ENCODE data around the gene PTPRZ1.

Gene PTPRZ1

GRCh38 chr7:122070834-122071233 is 197.9 kb downstream of the PTPRZ1 start:
- FAIRE-seq, result no peak
- TF ChIP-seq POLR2AphosphoS5 (IDR thresholded peaks at IDR 0.05; ENCODE audit: low read depth, low read length) (no peak), PAX5 (IDR thresholded peaks at IDR 0.05; ENCODE audit: insufficient read depth, low read length, severe bottlenecking) (no peak), POU2F2 (IDR thresholded peaks at IDR 0.05; ENCODE audit: low read depth, low read length) (no peak), TAF1 (IDR thresholded peaks at IDR 0.05; ENCODE audit: low read depth, low read length) (no peak), SPI1 (IDR thresholded peaks at IDR 0.05; ENCODE audit: low read depth, low read length) (no peak)
- DNase-seq (ENCODE audit: insufficient read length, low spot score), result no peak

- no peak for FAIRE-seq
- TF ChIP-seq POLR2AphosphoS5 (IDR thresholded peaks at IDR 0.05; ENCODE audit: low read depth, low read length) (no peak), SPI1 (IDR thresholded peaks at IDR 0.05; ENCODE audit: low read depth, low read length) (no peak), PAX5 (IDR thresholded peaks at IDR 0.05; ENCODE audit: insufficient read depth, low read length, severe bottlenecking) (no peak), TAF1 (IDR thresholded peaks at IDR 0.05; ENCODE audit: low read depth, low read length) (no peak), POLR2A (IDR thresholded peaks at IDR 0.05; ENCODE audit: low read depth, low read length) (no peak), POU2F2 (IDR thresholded peaks at IDR 0.05; ENCODE audit: low read depth, low read length) (no peak)
Observed at GRCh38 chr7:122072272-122072671, 199.3 kb downstream of the PTPRZ1 start.

GRCh38 chr7:122072924-122073599 is 200.1 kb downstream of the PTPRZ1 start:
- TF ChIP-seq TAF1 (IDR thresholded peaks at IDR 0.05; ENCODE audit: low read depth, low read length) (no peak), POLR2A (IDR thresholded peaks at IDR 0.05; ENCODE audit: low read depth, low read length) (no peak), POLR2AphosphoS5 (IDR thresholded peaks at IDR 0.05; ENCODE audit: low read depth, low read length) (no peak), POU2F2 (IDR thresholded peaks at IDR 0.05; ENCODE audit: low read depth, low read length) (no peak), SPI1 (IDR thresholded peaks at IDR 0.05; ENCODE audit: low read depth, low read length) (no peak), PAX5 (IDR thresholded peaks at IDR 0.05; ENCODE audit: insufficient read depth, low read length, severe bottlenecking) (no peak)
- DNase-seq (ENCODE audit: insufficient read length, low spot score) (no peak), FAIRE-seq (no peak)

More at GRCh38 chr7:122072272-122072671, 199.3 kb downstream of the PTPRZ1 start:
- DNase-seq (ENCODE audit: insufficient read length, low spot score), result no peak

- FAIRE-seq, result no peak
Observed at GRCh38 chr7:122073635-122074034, 200.7 kb downstream of the PTPRZ1 start.

GRCh38 chr7:122082160-122082559 is 209.2 kb downstream of the PTPRZ1 start:
- FAIRE-seq (no peak), DNase-seq (ENCODE audit: insufficient read length, low spot score) (no peak)
- TF ChIP-seq POLR2AphosphoS5 (IDR thresholded peaks at IDR 0.05; ENCODE audit: low read depth, low read length) (no peak), POU2F2 (IDR thresholded peaks at IDR 0.05; ENCODE audit: low read depth, low read length) (no peak), TAF1 (IDR thresholded peaks at IDR 0.05; ENCODE audit: low read depth, low read length) (no peak), PAX5 (IDR thresholded peaks at IDR 0.05; ENCODE audit: insufficient read depth, low read length, severe bottlenecking) (no peak), POLR2A (IDR thresholded peaks at IDR 0.05; ENCODE audit: low read depth, low read length) (no peak), SPI1 (IDR thresholded peaks at IDR 0.05; ENCODE audit: low read depth, low read length) (no peak)

More at GRCh38 chr7:122073635-122074034, 200.7 kb downstream of the PTPRZ1 start:
- TF ChIP-seq TAF1 (IDR thresholded peaks at IDR 0.05; ENCODE audit: low read depth, low read length), result no peak
- no peak for TF ChIP-seq SPI1 (IDR thresholded peaks at IDR 0.05; ENCODE audit: low read depth, low read length)
- TF ChIP-seq POU2F2 (IDR thresholded peaks at IDR 0.05; ENCODE audit: low read depth, low read length), result no peak
- TF ChIP-seq POLR2A (IDR thresholded peaks at IDR 0.05; ENCODE audit: low read depth, low read length), result no peak
- TF ChIP-seq POLR2AphosphoS5 (IDR thresholded peaks at IDR 0.05; ENCODE audit: low read depth, low read length), result no peak
- no peak for TF ChIP-seq PAX5 (IDR thresholded peaks at IDR 0.05; ENCODE audit: insufficient read depth, low read length, severe bottlenecking)
- DNase-seq (ENCODE audit: insufficient read length, low spot score), result no peak

GRCh38 chr7:122082670-122083069 is 209.7 kb downstream of the PTPRZ1 start:
- no peak for TF ChIP-seq POLR2AphosphoS5 (IDR thresholded peaks at IDR 0.05; ENCODE audit: low read depth, low read length)
- no peak for TF ChIP-seq PAX5 (IDR thresholded peaks at IDR 0.05; ENCODE audit: insufficient read depth, low read length, severe bottlenecking)
- TF ChIP-seq TAF1 (IDR thresholded peaks at IDR 0.05; ENCODE audit: low read depth, low read length), result no peak
- TF ChIP-seq POU2F2 (IDR thresholded peaks at IDR 0.05; ENCODE audit: low read depth, low read length), result no peak
- no peak for TF ChIP-seq SPI1 (IDR thresholded peaks at IDR 0.05; ENCODE audit: low read depth, low read length)
- TF ChIP-seq POLR2A (IDR thresholded peaks at IDR 0.05; ENCODE audit: low read depth, low read length), result no peak
- no peak for DNase-seq (ENCODE audit: insufficient read length, low spot score)
- no peak for FAIRE-seq

- DNase-seq (ENCODE audit: insufficient read length, low spot score), result no peak
- peak; percentile 52 for FAIRE-seq
- TF ChIP-seq POLR2AphosphoS5 (IDR thresholded peaks at IDR 0.05; ENCODE audit: low read depth, low read length) (no peak), TAF1 (IDR thresholded peaks at IDR 0.05; ENCODE audit: low read depth, low read length) (no peak), SPI1 (IDR thresholded peaks at IDR 0.05; ENCODE audit: low read depth, low read length) (no peak), PAX5 (IDR thresholded peaks at IDR 0.05; ENCODE audit: insufficient read depth, low read length, severe bottlenecking) (no peak), POU2F2 (IDR thresholded peaks at IDR 0.05; ENCODE audit: low read depth, low read length) (no peak), POLR2A (IDR thresholded peaks at IDR 0.05; ENCODE audit: low read depth, low read length) (no peak)
Observed at GRCh38 chr7:122092964-122093797, 220.2 kb downstream of the PTPRZ1 start.

GRCh38 chr7:122094549-122094948 is 221.6 kb downstream of the PTPRZ1 start:
- no peak for TF ChIP-seq POLR2A (IDR thresholded peaks at IDR 0.05; ENCODE audit: low read depth, low read length)
- TF ChIP-seq SPI1 (IDR thresholded peaks at IDR 0.05; ENCODE audit: low read depth, low read length), result no peak
- TF ChIP-seq POU2F2 (IDR thresholded peaks at IDR 0.05; ENCODE audit: low read depth, low read length), result no peak
- no peak for TF ChIP-seq TAF1 (IDR thresholded peaks at IDR 0.05; ENCODE audit: low read depth, low read length)
- TF ChIP-seq POLR2AphosphoS5 (IDR thresholded peaks at IDR 0.05; ENCODE audit: low read depth, low read length), result no peak
- no peak for TF ChIP-seq PAX5 (IDR thresholded peaks at IDR 0.05; ENCODE audit: insufficient read depth, low read length, severe bottlenecking)
- no peak for DNase-seq (ENCODE audit: insufficient read length, low spot score)
- no peak for FAIRE-seq

GRCh38 chr7:122095642-122096041 is 222.7 kb downstream of the PTPRZ1 start:
- FAIRE-seq (no peak), DNase-seq (ENCODE audit: insufficient read length, low spot score) (no peak)
- TF ChIP-seq POU2F2 (IDR thresholded peaks at IDR 0.05; ENCODE audit: low read depth, low read length) (no peak), TAF1 (IDR thresholded peaks at IDR 0.05; ENCODE audit: low read depth, low read length) (no peak), POLR2A (IDR thresholded peaks at IDR 0.05; ENCODE audit: low read depth, low read length) (no peak), SPI1 (IDR thresholded peaks at IDR 0.05; ENCODE audit: low read depth, low read length) (no peak), POLR2AphosphoS5 (IDR thresholded peaks at IDR 0.05; ENCODE audit: low read depth, low read length) (no peak), PAX5 (IDR thresholded peaks at IDR 0.05; ENCODE audit: insufficient read depth, low read length, severe bottlenecking) (no peak)

Data from GM12891 (cell line).